SH-SY5Y (cell line): ENCODE data around the gene TMEM63C.

Experiments
- GATA2 ChIP-seq: IDR thresholded peaks from 2 replicates; pipeline ENCODE4 v1.6.1; 2011; ENCODE audit warnings: mild to moderate bottlenecking, low read depth, low read length
- GATA3 ChIP-seq: IDR thresholded peaks from 2 replicates; pipeline ENCODE4 v1.6.1; 2011; ENCODE audit warnings: low read depth, mild to moderate bottlenecking, low read length, moderate library complexity

The TMEM63C gene

GRCh38 chr14:77178656-77179055 lies 2.9 kb upstream of the TMEM63C start:
- TF ChIP-seq GATA2 (no peak), GATA3 (no peak)

GRCh38 chr14:77180726-77181602 lies 634 bp upstream of the TMEM63C start:
- no peak for TF ChIP-seq GATA3
- TF ChIP-seq GATA2, result no peak

- TF ChIP-seq GATA2 (no peak), GATA3 (no peak)
Observed at GRCh38 chr14:77183896-77184295, 2.3 kb downstream of the TMEM63C start.

GRCh38 chr14:77184396-77185092 lies 2.9 kb downstream of the TMEM63C start:
- TF ChIP-seq GATA2 (no peak), GATA3 (no peak)

GRCh38 chr14:77185093-77185465 lies 3.5 kb downstream of the TMEM63C start:
- no peak for TF ChIP-seq GATA2

GRCh38 chr14:77186911-77187648 lies 5.5 kb downstream of the TMEM63C start:
- no peak for TF ChIP-seq GATA2
- no peak for TF ChIP-seq GATA3

GRCh38 chr14:77187649-77188012 lies 6.0 kb downstream of the TMEM63C start:
- TF ChIP-seq GATA2 (no peak), GATA3 (no peak)

- TF ChIP-seq GATA3 (no peak), GATA2 (no peak)
Observed at GRCh38 chr14:77189479-77189878, 7.9 kb downstream of the TMEM63C start.

- no peak for TF ChIP-seq GATA2
- TF ChIP-seq GATA3, result no peak
Observed at GRCh38 chr14:77190977-77191376, 9.4 kb downstream of the TMEM63C start.

- TF ChIP-seq GATA2 (no peak), GATA3 (no peak)
Observed at GRCh38 chr14:77194706-77195105, 13.1 kb downstream of the TMEM63C start.

- TF ChIP-seq GATA2 (no peak), GATA3 (no peak)
Observed at GRCh38 chr14:77195766-77196165, 14.2 kb downstream of the TMEM63C start.

GRCh38 chr14:77197988-77198387 lies 16.4 kb downstream of the TMEM63C start:
- no peak for TF ChIP-seq GATA2
- no peak for TF ChIP-seq GATA3

- TF ChIP-seq GATA3 (no peak), GATA2 (no peak)
Observed at GRCh38 chr14:77198561-77198960, 17.0 kb downstream of the TMEM63C start.

GRCh38 chr14:77199590-77199989 lies 18.0 kb downstream of the TMEM63C start:
- TF ChIP-seq GATA2 (no peak), GATA3 (no peak)

GRCh38 chr14:77200406-77200985 lies 18.9 kb downstream of the TMEM63C start:
- TF ChIP-seq GATA2 (no peak), GATA3 (no peak)
